Left hindlimb (tissue), 1 donor: ENCODE results near the gene SEPTIN10.
A peak's percentile ranks its signal among the peaks of the same experiment; 100 is the strongest.
"Not testable (repeated sequence)": the region's sequence is repeated elsewhere in the genome, so short reads cannot be mapped to it uniquely, and the experiment has no call there.

Source experiments
- DNase-seq: peaks from one replicate; pipeline ENCODE4 v3.0.0-alpha.2; 2018

Gene SEPTIN10

DNA sequence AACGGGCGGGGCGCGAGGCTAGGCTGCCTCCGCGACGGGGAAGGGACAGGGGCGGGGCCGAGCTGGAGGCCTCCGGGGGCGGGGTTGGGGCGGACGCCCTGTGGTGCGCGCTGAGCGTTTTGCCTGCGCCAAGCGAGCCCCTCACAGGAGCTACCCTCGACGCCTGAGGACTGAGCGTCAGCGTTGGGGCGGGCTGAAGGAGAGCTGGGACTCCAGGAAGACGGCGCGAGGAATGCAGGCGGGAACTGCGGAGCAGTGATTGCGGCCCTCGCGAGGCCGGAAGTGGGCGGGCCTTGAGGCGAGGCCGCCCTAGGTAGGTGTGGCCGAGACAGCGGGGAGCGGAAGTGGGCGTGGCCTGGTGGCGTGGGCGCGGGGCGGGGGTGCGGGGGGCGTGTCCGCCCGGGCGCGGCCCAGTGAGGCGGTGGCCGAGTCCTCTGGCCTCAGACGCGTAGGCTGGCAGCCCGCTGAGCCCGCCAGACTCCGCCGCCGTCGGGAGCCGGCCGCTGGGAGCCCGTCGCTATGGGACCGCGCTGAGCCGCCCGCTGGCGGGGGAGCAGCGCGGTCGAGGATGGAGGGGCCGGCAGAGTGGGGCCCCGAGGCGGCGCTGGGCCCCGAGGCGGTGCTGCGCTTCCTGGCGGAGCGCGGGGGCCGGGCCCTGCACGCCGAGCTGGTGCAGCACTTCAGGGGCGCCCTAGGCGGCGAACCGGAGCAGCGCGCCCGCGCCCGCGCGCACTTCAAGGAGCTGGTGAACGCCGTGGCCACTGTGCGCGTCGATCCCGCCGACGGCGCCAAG is at the start of gene SEPTIN10, which contains the start of gene SOWAHC:
Gene SEPTIN10, minus strand, starts transcription at position 45 of the 793 bp plus-strand sequence. CDS start 139 bp downstream, outside the sequence.
Gene SOWAHC, plus strand, starts transcription at position 443 of the 793 bp plus-strand sequence. Its CDS starts 126 bp downstream, at position 569.
- DNase-seq, result peak; percentile 99

DNA sequence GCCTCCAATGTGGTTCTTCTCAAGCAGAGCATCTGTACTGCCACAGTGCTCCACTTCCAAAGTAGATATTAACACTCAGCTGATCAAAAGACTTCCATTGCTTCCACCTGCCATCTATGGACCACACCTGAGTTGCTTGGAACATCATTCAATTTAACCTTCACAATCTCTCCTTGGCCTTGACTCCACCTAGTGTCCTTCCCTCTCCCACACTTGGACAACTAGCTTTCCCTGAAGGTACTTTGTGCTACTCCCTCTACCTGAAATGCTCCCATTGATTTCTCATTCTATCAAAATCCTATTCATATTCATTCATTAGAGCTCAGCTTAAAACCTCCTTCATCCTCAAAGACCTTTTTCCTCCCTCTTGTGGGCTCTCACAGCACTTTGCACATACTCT is 49.1 kb upstream of the SEPTIN10 start:
- DNase-seq, result no peak

DNA sequence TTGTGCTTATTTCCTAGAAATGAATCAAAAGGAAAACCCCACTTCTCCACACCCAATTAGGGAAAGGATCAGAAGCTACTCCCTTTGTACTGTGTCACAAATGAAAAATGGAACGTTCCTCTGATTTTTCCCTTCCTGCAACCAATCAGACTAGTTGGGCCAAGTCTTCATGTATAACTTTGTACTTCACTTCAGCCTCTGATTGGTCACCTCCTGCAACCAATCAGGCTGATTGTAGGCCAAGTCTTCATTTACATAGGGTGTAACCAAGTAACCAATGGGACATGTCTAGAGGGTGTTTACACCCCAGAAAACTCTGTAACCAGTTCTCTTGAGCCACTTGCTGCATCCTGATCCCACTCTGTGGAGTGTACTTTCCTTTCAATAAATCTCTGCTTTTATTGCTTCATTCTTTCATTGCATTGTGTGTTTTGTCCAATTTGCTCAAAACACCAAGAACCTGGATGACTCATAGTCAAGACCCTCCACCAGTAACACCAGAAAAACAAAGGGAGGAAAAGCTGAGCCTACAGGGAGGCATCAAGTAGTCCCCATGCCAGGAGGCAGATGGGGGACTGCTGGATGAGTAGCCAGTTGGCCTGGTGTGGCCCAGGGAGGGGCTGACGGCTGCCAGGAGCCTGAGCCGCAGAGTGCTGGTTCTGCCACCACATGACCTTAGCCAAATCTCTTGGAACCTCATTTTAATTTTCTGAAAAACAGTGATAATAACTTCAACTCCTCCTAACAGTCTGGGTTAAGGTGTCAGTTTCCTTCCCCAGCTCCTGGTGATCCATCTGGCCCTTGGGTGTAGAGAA is 46.5 kb upstream of the SEPTIN10 start:
- DNase-seq, result no peak

DNA sequence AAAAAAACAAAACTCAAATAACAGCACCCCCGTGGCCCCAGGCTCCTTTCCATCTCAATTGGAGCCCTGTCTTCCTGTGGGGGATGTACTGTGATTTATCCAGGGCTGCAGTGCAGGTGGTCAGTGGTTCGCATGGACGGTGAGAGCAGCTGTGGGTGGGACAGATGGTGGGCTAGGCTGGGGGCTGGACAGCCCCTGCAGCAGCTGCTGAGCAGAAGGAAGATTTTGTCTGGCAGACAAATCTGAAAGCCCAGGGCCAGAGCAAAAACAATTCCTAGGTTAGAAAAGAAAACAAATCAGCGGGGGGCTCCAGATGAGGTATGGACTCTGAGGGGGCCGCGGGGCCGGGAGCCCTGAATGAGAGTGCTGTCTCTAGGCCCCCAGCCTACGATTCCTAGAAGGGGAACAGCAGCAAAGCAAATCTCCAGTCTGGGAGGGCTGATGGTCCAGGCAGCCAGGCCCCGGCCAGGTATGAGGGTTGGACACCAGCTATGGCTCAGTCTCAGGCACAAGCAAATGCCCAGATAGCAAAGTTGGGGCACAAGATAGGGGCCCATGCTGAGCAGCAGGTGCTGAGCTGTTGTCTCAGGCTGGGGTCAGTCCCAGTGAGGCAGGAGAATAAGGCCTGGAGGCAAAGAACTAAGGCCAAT is 45.8 kb upstream of the SEPTIN10 start:
- DNase-seq, result no peak

DNA sequence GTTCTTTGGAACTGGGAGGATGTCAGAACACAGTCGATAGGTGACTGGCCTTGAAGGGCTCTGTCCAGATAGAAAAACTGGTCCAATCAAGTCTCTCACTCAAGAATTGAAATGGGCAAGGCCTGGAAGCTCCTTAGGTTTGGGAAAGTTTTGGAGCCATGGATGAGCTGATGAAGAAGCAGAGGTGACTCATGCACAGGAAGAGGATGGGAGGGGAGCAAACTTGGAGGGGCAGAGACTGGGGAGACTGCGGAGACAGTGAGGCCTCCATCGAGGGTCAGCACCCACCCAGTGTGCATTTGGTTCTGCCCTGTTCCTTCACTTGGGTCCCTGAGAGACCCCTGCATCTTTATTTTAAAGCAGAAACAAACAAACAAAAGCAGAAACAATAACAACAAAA is 41.5 kb upstream of the SEPTIN10 start:
- no peak for DNase-seq

DNA sequence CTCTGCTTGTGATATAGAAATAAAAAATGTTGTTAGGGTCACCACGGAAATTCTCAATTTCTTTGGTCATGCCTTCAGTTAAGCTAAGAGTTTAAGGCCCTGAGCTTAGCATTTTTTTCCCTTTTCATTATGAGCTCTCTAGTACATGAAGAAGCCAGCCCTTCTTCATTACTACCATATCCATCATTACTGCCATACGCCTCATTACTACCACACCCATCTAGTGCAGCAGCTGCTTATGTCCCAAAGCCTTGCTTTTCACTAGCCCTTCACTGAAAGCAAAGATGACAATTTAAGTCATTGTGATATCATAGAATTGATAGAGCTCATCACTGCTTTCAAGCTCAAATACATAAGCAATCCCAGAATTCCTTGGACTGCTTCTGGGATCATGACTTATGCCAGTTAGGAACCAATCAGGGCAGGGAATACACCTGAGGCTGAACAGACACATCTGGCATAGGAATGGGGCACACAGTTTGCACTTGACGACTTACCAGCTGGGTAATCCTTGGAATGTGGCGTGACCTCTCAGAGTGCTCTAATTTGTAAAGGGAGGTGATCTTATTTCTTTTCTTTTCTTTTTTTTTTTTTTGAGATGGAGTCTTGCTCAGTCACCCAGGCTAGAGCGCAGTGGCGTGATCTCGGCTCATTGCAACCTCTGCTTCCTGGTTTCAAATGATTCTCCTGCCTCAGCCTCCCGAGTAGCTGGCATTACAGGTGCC is 40.7 kb upstream of the SEPTIN10 start:
- DNase-seq, result no peak

DNA sequence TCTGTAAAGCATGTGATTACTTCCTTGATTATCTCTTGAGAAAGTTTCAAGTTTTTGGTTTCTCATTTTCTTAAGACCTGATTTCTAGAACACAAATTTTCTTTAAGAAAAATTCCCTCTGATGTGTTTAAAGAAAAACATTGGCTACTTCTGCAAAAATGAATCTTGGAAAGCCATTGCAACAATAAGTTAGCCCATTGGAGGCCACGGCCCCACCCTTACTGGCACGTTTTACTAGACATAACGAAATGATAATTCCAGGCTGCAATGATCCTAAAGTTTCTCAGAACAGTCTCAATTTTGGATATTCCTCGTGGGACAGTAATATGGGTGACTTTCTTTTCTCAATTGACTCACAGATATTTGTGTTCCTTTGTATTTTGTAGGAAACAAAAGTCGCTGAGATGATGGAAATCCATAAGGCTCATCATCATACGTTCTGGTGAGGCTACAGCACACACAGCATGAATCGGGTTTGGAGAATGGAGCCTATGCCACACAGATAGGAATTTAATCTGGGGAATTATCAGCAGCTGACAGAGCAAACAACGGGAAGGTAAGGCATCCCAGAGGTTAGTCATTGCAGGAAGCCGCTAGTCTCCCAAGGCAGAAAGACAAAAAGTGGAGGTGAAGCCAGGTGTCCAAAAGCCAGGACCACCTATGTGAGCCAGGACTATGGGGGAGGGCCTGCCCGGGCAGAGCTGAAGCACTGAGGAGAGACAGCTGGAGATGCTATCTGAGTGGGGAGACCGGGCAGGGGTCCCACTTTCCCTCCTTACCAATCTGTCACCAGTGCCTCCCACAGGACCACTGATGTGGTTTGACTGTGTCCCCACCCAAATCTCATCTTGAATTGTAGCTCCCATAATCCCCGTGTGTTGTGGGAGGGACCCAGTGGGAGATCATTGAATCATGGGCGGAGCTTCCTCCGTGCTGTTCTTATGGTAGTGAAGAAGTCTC is 36.2 kb upstream of the SEPTIN10 start:
- no peak for DNase-seq

DNA sequence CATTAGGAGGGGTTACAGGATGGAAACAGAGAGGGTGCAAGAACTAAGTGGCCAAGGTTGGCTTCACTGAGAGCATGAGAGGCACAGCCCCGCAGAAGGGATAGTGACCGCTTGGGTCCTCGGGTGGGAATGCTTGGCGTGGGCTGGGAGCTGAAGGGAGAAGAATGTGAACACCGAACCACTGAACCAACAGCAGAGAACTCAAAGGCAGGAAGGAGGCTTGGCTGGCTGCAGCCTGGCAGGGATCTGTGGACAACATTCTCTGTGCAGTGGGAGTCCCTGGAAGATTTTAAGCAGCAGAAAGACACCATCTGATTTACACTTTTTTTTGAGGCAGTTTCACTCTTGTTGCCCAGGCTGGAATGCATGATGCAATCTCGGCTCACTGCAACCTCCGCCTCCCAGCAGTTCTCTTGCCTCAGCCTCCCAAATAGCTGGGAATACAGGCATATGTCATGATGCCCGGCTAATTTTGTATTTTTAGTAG is 34.3 kb upstream of the SEPTIN10 start:
- no peak for DNase-seq

DNA sequence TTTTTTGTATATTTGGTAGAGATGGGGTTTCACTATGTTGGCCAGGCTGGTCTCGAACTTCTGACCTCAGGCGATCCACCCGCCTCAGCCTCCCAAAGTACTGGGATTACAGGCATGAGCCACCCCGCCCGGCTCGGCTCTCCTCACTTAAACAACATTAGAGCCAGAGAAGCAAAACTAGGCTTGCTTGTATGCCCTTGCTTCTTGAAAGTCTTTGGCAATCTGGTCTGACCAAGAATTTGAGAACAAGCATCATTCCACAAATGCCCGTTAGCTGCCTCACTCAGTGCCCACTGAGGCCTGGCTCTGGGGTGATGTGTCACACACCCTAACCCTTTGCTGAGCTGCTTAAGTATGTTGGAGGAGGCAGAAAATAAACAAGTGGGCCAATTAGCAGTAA is 33.9 kb upstream of the SEPTIN10 start:
- no peak for DNase-seq

DNA sequence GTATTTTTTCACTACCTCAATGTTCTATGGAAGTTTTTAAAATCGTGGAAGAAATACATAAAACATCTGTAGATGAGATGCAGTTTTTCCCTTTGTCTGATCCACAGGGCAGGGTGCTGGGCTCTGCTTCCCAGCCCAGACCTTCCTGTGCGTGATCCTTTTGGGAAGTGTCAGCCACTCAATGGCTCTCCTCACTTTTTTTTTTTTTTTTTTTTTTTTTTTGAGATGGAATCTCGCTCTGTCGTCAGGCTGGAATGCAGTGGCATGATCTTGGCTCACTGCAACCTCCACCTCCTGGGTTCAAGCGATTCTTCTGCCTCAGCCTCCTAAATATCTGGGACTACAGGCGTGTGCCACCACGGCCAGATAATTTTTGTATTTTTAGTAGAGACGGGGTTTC is 33.2 kb upstream of the SEPTIN10 start:
- no peak for DNase-seq

DNA sequence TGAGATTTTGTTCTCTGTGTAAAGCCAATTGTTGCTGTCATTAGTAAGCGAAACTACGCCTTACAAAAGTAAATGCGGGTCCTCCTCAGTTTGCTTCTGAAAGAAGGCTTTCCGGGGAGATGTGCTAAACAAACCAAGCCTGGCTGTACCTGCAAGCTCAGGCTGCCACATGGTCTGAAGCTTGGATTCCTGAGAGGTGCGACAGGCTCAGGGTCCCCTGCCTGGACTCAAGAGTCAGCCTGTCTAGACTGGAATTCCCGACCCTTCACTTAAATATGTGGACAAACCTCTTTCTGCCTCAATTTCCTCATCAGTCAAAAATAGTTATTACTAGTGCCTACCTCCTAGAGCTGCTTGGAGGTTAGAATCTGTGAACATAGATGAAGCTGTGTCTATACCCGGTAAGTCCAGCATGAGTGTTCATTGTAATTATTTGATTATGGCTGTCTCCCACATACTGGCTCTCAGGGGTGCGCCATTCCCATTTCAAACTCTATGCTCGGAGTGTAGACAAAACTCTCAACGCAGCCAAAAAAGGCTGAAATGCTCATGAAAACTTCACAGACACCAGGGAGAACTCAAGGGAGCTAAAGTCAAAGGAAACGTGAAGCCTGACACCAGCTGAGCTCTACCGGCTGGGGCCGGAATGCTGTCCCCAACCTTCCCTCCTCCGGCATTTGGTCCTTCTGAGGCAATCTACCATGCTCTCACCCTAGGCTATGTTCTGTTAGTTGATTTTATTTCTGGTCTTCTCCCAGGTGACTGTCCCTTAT is 31.8 kb upstream of the SEPTIN10 start:
- no peak for DNase-seq

DNA sequence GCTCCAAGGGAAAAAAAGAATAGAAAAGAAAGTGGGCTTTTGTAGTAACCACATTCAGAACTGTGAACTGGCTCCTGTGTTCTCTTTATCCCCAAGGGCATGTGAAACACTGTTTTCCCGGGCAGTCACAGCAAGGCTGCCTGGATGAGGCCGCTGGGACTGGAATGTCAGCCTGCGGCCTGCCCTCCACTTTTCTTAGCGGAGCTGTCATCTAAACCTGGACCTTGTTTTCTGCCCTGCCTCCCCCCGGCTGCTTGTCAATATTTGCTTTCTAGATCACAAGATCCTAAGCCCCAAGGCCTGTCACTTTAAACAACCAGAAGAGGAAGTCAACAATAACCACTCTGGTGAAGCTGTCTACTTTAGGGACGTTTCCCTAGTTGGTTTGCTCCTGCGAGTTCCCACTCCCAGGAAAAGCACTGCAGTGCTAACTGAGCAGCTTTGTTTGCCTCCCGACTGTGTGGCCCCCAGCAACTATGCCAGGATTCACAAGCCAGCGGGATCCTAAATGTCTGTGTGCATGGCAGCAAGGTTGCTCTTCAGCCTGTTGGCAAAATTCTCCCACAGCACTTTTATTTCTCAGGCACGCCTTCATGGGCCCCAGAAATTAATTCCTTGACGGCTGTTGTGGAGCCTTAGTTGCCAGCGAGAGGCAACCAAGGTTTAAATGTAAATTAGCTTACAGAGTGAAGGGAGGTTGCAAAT is 31.0 kb upstream of the SEPTIN10 start:
- no peak for DNase-seq

DNA sequence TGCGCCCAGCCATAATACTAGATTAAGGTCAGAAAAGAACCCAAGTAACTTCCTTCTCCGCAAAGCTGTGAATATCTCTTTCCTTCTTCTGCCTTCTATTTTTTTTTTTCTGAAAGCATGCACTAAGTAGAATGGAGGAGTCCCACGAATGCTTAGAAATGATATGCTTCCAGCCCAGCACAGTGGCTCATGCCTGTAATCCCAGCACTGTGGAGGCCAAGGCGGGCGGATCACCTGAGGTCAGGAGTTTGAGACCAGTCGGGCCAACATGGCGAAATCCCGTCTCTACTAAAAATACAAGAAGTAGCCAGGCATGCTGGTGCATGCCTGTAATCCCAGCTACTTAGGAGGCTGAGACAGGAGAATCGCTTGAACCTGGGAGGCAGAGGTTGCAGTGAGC is 26.2 kb upstream of the SEPTIN10 start:
- DNase-seq, result not testable (repeated sequence)

DNA sequence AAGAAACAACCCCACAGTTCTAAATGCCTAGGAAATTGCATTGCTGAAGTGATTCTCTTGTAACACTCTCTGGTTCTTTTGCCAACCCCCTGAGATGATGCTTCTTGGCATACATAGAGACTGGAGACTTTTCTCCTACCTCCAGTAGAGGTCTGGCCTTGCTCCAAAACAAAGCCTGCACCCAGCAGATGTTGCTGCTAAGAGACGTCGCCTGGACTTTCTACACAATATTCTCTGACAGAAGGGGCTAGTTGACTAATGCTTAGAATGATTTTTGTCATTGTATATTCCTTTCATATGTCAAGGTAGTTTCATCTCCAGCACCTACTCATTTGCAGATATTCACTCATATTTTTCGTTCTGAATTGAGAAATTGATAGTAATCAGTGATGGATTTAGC is 25.0 kb upstream of the SEPTIN10 start:
- DNase-seq, result no peak

DNA sequence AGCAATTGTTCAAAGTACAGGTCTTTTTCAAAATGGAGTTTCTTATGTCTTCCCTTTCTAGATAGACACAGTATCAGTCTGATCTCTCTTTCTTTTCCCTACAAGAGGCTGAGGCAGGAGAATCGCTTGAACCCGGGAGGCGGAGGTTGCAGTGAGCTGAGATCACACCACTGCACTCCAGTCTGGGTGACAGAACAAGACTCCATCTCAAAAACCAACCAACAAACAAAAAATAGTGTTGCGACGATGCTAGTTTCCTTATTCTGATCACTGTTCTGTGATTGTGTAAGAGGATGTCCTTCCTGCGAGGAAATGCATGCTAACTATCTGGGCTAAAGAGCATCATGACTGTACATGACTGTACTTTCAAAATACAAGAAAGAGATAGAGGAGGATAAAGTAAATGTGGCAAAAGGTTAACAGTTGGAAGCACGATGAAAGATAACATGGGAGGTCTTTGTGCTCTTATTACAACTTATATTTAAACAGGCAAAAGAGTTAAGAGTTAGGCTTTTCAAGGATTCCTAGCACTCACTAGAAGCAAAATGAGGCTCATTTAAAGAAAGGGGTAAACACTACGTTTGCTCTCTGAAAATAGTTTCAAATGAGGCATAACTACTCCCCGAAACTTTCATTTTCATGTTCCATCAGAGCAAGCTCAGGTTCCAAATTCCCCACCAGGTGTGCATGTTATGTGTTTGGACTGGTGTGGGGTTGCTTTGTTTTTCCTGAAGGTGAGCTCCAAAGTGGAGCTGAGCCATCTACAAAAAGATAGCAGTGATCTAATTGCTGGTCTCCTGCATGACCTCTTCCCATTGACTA is 24.2 kb upstream of the SEPTIN10 start:
- DNase-seq, result no peak

DNA sequence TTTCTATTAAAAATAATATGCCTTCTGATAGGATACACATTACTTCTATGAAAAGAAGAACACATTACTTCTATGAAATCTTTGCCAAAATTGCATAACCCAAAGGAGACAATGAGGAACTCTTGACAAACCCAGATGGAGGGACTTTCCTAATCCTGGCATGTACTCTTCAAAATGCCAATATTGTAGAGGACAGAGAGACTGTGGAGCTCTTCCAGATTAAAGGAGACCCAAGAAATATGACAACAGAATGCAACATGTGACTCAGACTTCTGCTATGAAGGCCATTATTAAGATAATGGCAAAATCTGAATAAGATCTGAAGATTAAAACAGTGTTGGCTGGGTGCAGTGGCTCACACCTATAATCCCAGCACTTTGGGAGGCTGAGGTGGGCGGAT is 22.6 kb upstream of the SEPTIN10 start:
- no peak for DNase-seq

DNA sequence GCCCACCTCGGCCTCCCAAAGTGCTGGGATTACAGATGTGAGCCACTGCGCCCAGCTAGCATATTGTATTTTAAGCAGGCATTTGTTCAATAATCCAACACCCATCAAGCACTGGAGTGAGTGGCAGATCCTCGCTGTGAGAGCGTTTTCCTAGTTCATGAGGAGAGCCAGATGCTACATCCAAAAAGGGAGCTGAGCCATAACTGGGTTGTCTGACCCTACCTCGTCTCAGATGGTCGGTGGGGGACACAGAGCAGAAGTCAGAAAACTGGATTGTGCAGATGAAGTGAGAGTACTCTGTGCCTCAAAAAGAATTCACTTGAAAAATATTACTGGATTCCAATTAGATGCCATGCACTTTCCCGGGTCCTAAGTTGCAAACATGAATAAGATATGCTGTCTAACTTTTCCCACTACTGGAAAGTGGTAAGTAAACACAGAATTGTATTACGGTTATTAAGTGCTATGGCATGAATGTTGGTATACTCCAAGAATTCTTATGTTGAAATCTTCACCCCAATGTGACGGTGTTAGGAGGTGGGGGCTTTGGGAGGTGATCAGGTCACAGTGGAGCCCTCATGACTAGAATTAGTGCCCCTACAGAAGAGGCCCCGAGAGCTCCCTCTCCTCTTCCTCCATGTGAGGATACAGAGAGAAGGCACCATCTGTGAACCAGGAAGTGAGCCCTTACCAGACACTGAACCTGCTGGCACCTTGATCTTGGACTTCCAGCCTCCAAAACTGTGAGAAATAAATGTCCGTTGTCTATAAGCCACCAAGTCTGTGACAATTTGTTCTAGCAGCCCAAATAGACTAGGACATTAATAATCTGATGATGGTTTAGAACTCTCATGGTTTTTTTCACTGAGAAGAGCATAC is 21.9 kb upstream of the SEPTIN10 start:
- no peak for DNase-seq
